ENCODE data around the gene PHLDB1. TPM values are rescaled to one million over a fixed set of nuclear protein-coding genes. Genes with fewer than 3 reads are reported as not detected.
A peak's percentile ranks its signal among the peaks of the same experiment; 100 is the strongest.

PHLDB1 gene
- polyA plus RNA-seq, 1 of the 3 experiments (the other 2 are of a cell fraction): 89.4 TPM

GRCh38 chr11:118623269-118623655, 15.8 kb downstream of the PHLDB1 start:
- Histone ChIP-seq H4K20me1 (ENCODE audit: insufficient read depth) (peaks cover 48% of the 10 kb centered on the region), H3K4me1 (ENCODE audit: control insufficient read depth in 1 of 2, insufficient read depth in 2 of 2, low read depth in 1 of 2, low read length in 1 of 2) (peaks cover 31 to 59% of the 10 kb centered on the region in 2 experiments), H3K4me3 (ENCODE audit: low read depth in 2 of 2, low read length in 1 of 2) (peak overlapping the region; percentile 79 to 95), H3K79me2 (ENCODE audit: insufficient read depth) (peaks cover 82% of the 10 kb centered on the region), H3K9ac (peak overlapping the region; percentile 86), H3K4me2 (peak overlapping the region; percentile 100), H3K9me3 (no peaks in the 10 kb centered on the region), H3F3A (replicated peaks; ENCODE audit: insufficient read depth) (peaks cover 44% of the 10 kb centered on the region), H2AFZ (ENCODE audit: low read depth) (no peak overlapping the region), H3K9me2 (no peaks in the 10 kb centered on the region), H3K36me3 (replicated peaks in 1 of 2; ENCODE audit: control insufficient read depth in 1 of 2, insufficient read depth in 2 of 2, low read length in 1 of 2) (peaks cover 30 to 37% of the 10 kb centered on the region in 2 experiments), H3K27ac (ENCODE audit: low read depth in 2 of 2, low read length in 1 of 2) (peak overlapping the region; percentile 97 to 100), H3K27me3 (ENCODE audit: insufficient read depth) (no peaks in the 10 kb centered on the region)
- WGBS (ENCODE audit: low lambda C conversion rate): 0% methylated on average over 3 of the region's 4 CpGs
- TF ChIP-seq RAD21 (IDR thresholded peaks at IDR 0.05; ENCODE audit: low read length) (no peak), RCOR1 (IDR thresholded peaks at IDR 0.05; ENCODE audit: low read length) (no peak; the same call in 1 of the 2 replicates), MEF2A (IDR thresholded peaks at IDR 0.05; ENCODE audit: borderline replicate concordance, low read depth) (no peak), EP300 (IDR thresholded peaks at IDR 0.05; ENCODE audit: borderline replicate concordance in 1 of 2, low read depth in 1 of 2, low read length in 1 of 2) (peak in 1 of 2 experiments; percentile 6; a peak in 1 of 4 replicates), GATA2 (CRISPR knock-in tag; IDR thresholded peaks at IDR 0.05) (no peak), MAX (IDR thresholded peaks at IDR 0.05; ENCODE audit: low read depth) (no peak; the same call in 1 of the 2 replicates), SIN3A (IDR thresholded peaks at IDR 0.05; ENCODE audit: borderline replicate concordance, low read depth, low read length) (no peak; the same call in 1 of the 2 replicates), IRF3 (IDR thresholded peaks at IDR 0.05; ENCODE audit: low read depth, low read length) (no peak), POLR2AphosphoS5 (IDR thresholded peaks at IDR 0.05; ENCODE audit: low read depth, low read length) (no peak), MXI1 (IDR thresholded peaks at IDR 0.05; ENCODE audit: low read depth, low read length) (peak; percentile 23; the same call in 1 of the 2 replicates), USF1 (IDR thresholded peaks at IDR 0.05; ENCODE audit: borderline replicate concordance, low read depth) (no peak), CHD2 (IDR thresholded peaks at IDR 0.05; ENCODE audit: low read length, partially characterized antibody) (peak; percentile 35), TAF1 (IDR thresholded peaks at IDR 0.05; ENCODE audit: borderline replicate concordance, low read depth, low read length) (peak; percentile 38; the same call in 1 of the 2 replicates), EZH2phosphoT487 (IDR thresholded peaks at IDR 0.05; ENCODE audit: borderline replicate concordance, low read depth) (no peak), FOXJ3 (CRISPR knock-in tag; IDR thresholded peaks at IDR 0.05) (no peak), TEAD4 (IDR thresholded peaks at IDR 0.05; ENCODE audit: borderline replicate concordance, insufficient read depth) (0 out of 2 replicates have a peak, but pooled peaks have one; percentile 5), ELF1 (IDR thresholded peaks at IDR 0.05) (no peak), NFIC (IDR thresholded peaks at IDR 0.05; ENCODE audit: borderline replicate concordance) (peak; percentile 88), TCF12 (IDR thresholded peaks at IDR 0.05) (0 out of 2 replicates have a peak, but pooled peaks have one; percentile 28), SMC3 (IDR thresholded peaks at IDR 0.05; ENCODE audit: low read depth, low read length) (no peak), CTCF (IDR thresholded peaks at IDR 0.05) (no peak)
- DNase-seq: peak; percentile 78
- ChIA-PET CTCF (interaction anchor here (0.9 to 8.1 kb wide), 6 partner anchors 18 to 715 kb away, joined by 3 to 63 read pairs (median 14); partner anchors contain the start of gene PHLDB1), POLR2A (interaction anchor here (0.8 to 3.1 kb wide), 4 partner anchors 9 to 166 kb away, joined by 3 to 30 read pairs (median 5); no protein-coding TSS in a partner anchor)

All from SK-N-SH (cell line).